ENCODE results near the gene OR9G1. TPM values are rescaled to one million over a fixed set of nuclear protein-coding genes. Genes with fewer than 3 reads are reported as not detected.
"Not testable (repeated sequence)": the region's sequence is repeated elsewhere in the genome, so short reads cannot be mapped to it uniquely, and the experiment has no call there.

OR9G1 gene
- total RNA-seq, result not detected in 2 replicates

DNA sequence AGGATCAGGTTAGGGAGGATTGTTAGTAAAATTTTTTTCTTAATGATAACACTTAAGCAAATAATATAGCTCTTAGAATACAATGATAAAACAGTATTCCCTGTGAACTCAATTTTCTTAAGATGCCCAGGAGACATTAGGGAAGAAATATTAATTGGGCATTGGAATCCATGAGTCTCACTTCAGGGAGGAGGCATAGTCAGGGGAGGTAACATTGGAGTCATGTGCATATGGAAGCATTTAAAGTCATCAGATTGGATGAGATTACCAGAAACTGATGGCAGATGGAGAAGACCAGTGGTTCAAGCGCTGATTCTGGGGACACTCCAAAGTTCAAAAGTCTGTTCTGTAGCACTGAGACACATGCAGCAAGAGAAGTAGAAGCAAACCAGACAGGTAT, at the start of gene OR9G1:
Gene OR9G1 (plus strand): TSS at position 301 of the 400 bp plus-strand sequence. CDS start 1,293 bp downstream, outside the sequence.
- DNase-seq (ENCODE audit: low read depth), result no peak
- TF ChIP-seq, protein P1, sequence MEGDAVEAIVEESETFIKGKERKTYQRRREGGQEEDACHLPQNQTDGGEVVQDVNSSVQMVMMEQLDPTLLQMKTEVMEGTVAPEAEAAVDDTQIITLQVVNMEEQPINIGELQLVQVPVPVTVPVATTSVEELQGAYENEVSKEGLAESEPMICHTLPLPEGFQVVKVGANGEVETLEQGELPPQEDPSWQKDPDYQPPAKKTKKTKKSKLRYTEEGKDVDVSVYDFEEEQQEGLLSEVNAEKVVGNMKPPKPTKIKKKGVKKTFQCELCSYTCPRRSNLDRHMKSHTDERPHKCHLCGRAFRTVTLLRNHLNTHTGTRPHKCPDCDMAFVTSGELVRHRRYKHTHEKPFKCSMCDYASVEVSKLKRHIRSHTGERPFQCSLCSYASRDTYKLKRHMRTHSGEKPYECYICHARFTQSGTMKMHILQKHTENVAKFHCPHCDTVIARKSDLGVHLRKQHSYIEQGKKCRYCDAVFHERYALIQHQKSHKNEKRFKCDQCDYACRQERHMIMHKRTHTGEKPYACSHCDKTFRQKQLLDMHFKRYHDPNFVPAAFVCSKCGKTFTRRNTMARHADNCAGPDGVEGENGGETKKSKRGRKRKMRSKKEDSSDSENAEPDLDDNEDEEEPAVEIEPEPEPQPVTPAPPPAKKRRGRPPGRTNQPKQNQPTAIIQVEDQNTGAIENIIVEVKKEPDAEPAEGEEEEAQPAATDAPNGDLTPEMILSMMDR (conservative IDR thresholded peaks at IDR 0.05; ENCODE audit: low read depth, low read length), result no peak
- H3K4me3 ChIP-seq (ENCODE audit: low read depth, low read length), result no peak within 1 kb of the TSS

DNA sequence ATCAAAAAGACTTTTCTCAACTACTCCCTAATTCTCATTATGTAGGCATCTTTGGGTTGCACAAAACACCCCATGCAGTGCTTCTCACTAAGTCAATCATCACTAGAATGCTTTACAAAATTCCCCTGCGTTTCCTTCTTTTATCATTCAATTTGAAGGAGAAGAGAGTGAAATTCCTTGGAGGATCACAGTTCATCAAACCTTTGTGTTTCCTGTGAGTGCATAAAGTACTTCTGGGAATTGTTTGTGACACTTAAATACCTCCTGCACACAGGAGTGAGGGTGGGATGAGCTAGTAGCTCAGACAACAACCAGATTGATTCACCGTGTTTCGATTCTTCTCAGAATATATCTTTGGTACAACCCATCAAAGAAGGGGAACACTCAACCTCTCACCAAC, 39.1 kb upstream of the OR9G1 start:
- H3K4me3 ChIP-seq (ENCODE audit: low read depth, low read length), result no peak overlapping the region
- DNase-seq (ENCODE audit: low read depth), result no peak
- TF ChIP-seq, protein P1 (conservative IDR thresholded peaks at IDR 0.05; ENCODE audit: low read depth, low read length), result no peak

- no peak within 1 kb of the TSS for H3K4me3 ChIP-seq (ENCODE audit: low read depth, low read length)
- no peak for DNase-seq (ENCODE audit: low read depth)
- TF ChIP-seq, protein P1 (conservative IDR thresholded peaks at IDR 0.05; ENCODE audit: low read depth, low read length), result no peak
Observed at GRCh38 chr11:56663386-56663785, 35.5 kb upstream of the OR9G1 start, which contains the start of gene OR5AR1. Gene OR5AR1, plus strand, starts transcription at chr11:56663686. Its CDS starts 0 bp downstream, at chr11:56663686.

GRCh38 chr11:56670984-56671383, 27.9 kb upstream of the OR9G1 start:
- no peak for DNase-seq (ENCODE audit: low read depth)
- H3K4me3 ChIP-seq (ENCODE audit: low read depth, low read length), result no peak overlapping the region
- TF ChIP-seq, protein P1 (conservative IDR thresholded peaks at IDR 0.05; ENCODE audit: low read depth, low read length), result no peak

DNA sequence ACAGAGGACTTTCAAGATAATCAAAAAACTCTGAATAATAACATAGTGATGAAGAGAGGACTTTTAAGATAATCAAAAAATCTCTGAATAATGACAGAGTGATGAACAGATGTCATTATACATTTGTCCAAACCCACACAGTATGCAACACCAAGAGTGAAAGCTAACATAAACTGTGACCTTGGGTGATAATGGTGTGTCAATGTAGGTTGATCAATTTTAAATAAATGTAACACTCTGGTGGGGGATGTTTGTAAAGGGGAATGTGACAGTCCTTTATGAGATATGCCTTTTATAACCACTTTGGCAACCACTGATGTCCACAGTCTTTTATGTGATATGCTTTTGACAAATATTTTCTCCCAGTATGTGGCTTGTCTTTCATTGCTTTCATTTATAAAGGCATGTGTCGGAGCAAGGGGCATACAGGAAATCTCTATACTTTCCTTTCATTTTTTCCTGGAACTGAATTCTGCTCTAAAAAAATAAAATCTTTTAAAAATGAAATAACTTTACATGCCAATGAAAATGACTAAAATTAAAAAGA, 10.3 kb upstream of the OR9G1 start:
- H3K4me3 ChIP-seq (ENCODE audit: low read depth, low read length), result no peak overlapping the region
- DNase-seq (ENCODE audit: low read depth), result no peak
- TF ChIP-seq, protein P1 (conservative IDR thresholded peaks at IDR 0.05; ENCODE audit: low read depth, low read length), result no peak

GRCh38 chr11:56691179-56691578, 7.7 kb upstream of the OR9G1 start:
- not testable (repeated sequence) for DNase-seq (ENCODE audit: low read depth)

DNA sequence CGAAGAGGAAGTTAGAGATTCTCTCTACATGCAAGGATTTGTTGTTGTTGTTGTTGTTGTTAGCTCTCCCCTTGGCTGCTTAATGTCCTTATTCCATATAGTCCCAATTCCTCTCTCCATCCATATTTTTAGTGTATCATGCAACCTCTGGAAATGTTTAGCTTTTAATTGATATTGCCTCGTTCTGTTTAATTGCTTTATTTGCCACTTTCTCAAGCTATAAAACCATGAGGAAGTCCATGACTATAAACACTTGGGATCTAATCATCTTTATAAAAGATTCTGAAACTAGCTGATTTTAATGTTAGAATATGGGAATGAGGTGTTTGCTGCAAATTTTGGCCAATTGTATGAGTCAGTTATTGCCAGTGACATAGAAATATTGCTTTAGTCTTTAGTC, 5.5 kb upstream of the OR9G1 start:
- TF ChIP-seq, protein P1 (conservative IDR thresholded peaks at IDR 0.05; ENCODE audit: low read depth, low read length), result no peak
- H3K4me3 ChIP-seq (ENCODE audit: low read depth, low read length), result no peak overlapping the region
- no peak for DNase-seq (ENCODE audit: low read depth)

More at GRCh38 chr11:56691179-56691578, 7.7 kb upstream of the OR9G1 start:
- H3K4me3 ChIP-seq (ENCODE audit: low read depth, low read length), result not testable (repeated sequence)
